ENCODE results near the gene SLC38A9. TPM values are rescaled to one million over a fixed set of nuclear protein-coding genes. Genes with fewer than 3 reads are reported as not detected.

SLC38A9 gene
- total RNA-seq, 2 donors from 2014 or later = 15.8 to 25.9 TPM

GRCh38 chr5:55594671-55595070, 117.5 kb downstream of the SLC38A9 start:
- H3K4me3 Mint-ChIP-seq = no peak overlapping the region
- no peaks in the 10 kb centered on the region for H3K27me3 Mint-ChIP-seq (ENCODE audit: low read depth)
- DNase-seq (no peak), ATAC-seq (replicated peaks in 1 of 2) (no peak)
- no peak overlapping the region for H3K27ac Mint-ChIP-seq
- peaks cover 38% of the 10 kb centered on the region for H3K4me1 Mint-ChIP-seq (ENCODE audit: low read depth)
- peaks cover 0 to 4% of the 10 kb centered on the region in 2 donors for H3K9me3 Mint-ChIP-seq
- no peaks in the 10 kb centered on the region for H3K36me3 Mint-ChIP-seq (ENCODE audit: insufficient read depth in 2 of 2)

- no peaks in the 10 kb centered on the region for H3K27me3 Mint-ChIP-seq (ENCODE audit: low read depth)
- H3K36me3 Mint-ChIP-seq (ENCODE audit: insufficient read depth in 2 of 2) = no peaks in the 10 kb centered on the region
- no peak for DNase-seq
- peaks cover 0 to 4% of the 10 kb centered on the region in 2 donors for H3K9me3 Mint-ChIP-seq
- H3K27ac Mint-ChIP-seq = no peak overlapping the region
- peaks cover 36% of the 10 kb centered on the region for H3K4me1 Mint-ChIP-seq (ENCODE audit: low read depth)
- ATAC-seq (replicated peaks in 1 of 2) = no peak
- no peak overlapping the region for H3K4me3 Mint-ChIP-seq
Measured at GRCh38 chr5:55593115-55593472, 119.0 kb downstream of the SLC38A9 start.

- H3K9me3 Mint-ChIP-seq = peaks cover 0 to 4% of the 10 kb centered on the region in 2 donors
- H3K27me3 Mint-ChIP-seq (ENCODE audit: low read depth) = no peaks in the 10 kb centered on the region
- no peak overlapping the region for H3K27ac Mint-ChIP-seq
- ATAC-seq (replicated peaks in 1 of 2) (no peak), DNase-seq (no peak)
- no peak overlapping the region for H3K4me3 Mint-ChIP-seq
- H3K36me3 Mint-ChIP-seq (ENCODE audit: insufficient read depth in 2 of 2) = no peaks in the 10 kb centered on the region
- H3K4me1 Mint-ChIP-seq (ENCODE audit: low read depth) = peaks cover 36% of the 10 kb centered on the region
Measured at GRCh38 chr5:55592388-55593114, 119.6 kb downstream of the SLC38A9 start.

GRCh38 chr5:55591686-55592085, 120.4 kb downstream of the SLC38A9 start:
- peaks cover 36% of the 10 kb centered on the region for H3K4me1 Mint-ChIP-seq (ENCODE audit: low read depth)
- no peak overlapping the region for H3K27ac Mint-ChIP-seq
- DNase-seq = no peak
- ATAC-seq (replicated peaks in 1 of 2) = no peak
- H3K9me3 Mint-ChIP-seq = peaks cover 0 to 4% of the 10 kb centered on the region in 2 donors
- peak overlapping the region; percentile 7 to 9 for H3K4me3 Mint-ChIP-seq
- no peaks in the 10 kb centered on the region for H3K36me3 Mint-ChIP-seq (ENCODE audit: insufficient read depth in 2 of 2)
- no peaks in the 10 kb centered on the region for H3K27me3 Mint-ChIP-seq (ENCODE audit: low read depth)

GRCh38 chr5:55585206-55585610, 126.9 kb downstream of the SLC38A9 start:
- H3K4me3 Mint-ChIP-seq = no peak overlapping the region
- ATAC-seq (replicated peaks in 1 of 2) (no peak), DNase-seq (no peak)
- no peaks in the 10 kb centered on the region for H3K36me3 Mint-ChIP-seq (ENCODE audit: insufficient read depth in 2 of 2)
- no peaks in the 10 kb centered on the region for H3K9me3 Mint-ChIP-seq
- peaks cover 29% of the 10 kb centered on the region for H3K4me1 Mint-ChIP-seq (ENCODE audit: low read depth)
- H3K27me3 Mint-ChIP-seq (ENCODE audit: low read depth) = no peaks in the 10 kb centered on the region
- H3K27ac Mint-ChIP-seq = no peak overlapping the region

GRCh38 chr5:55584398-55585205, 127.5 kb downstream of the SLC38A9 start:
- Mint-ChIP-seq H3K4me3 (no peak overlapping the region), H3K4me1 (ENCODE audit: low read depth) (peaks cover 25% of the 10 kb centered on the region), H3K36me3 (ENCODE audit: insufficient read depth in 2 of 2) (no peaks in the 10 kb centered on the region), H3K9me3 (no peaks in the 10 kb centered on the region), H3K27ac (no peak overlapping the region), H3K27me3 (ENCODE audit: low read depth) (no peaks in the 10 kb centered on the region)
- ATAC-seq (replicated peaks in 1 of 2) (no peak), DNase-seq (no peak)

GRCh38 chr5:55583578-55583977, 128.5 kb downstream of the SLC38A9 start:
- Mint-ChIP-seq H3K9me3 (no peaks in the 10 kb centered on the region), H3K27me3 (ENCODE audit: low read depth) (no peaks in the 10 kb centered on the region), H3K4me3 (no peak overlapping the region), H3K4me1 (ENCODE audit: low read depth) (peaks cover 30% of the 10 kb centered on the region), H3K36me3 (ENCODE audit: insufficient read depth in 2 of 2) (peaks cover 0 to 1% of the 10 kb centered on the region in 2 donors), H3K27ac (no peak overlapping the region)
- DNase-seq (no peak), ATAC-seq (replicated peaks in 1 of 2) (no peak)

- Mint-ChIP-seq H3K4me3 (peak overlapping the region; percentile 47 to 48), H3K9me3 (no peaks in the 10 kb centered on the region), H3K27ac (no peak overlapping the region), H3K27me3 (ENCODE audit: low read depth) (no peaks in the 10 kb centered on the region), H3K4me1 (ENCODE audit: low read depth) (peaks cover 40% of the 10 kb centered on the region), H3K36me3 (ENCODE audit: insufficient read depth in 2 of 2) (peaks cover 0 to 1% of the 10 kb centered on the region in 2 donors)
- ATAC-seq (replicated peaks in 1 of 2) = peak in 1 of 2 donors; percentile 48
- DNase-seq = no peak
Measured at GRCh38 chr5:55582256-55582655, 129.9 kb downstream of the SLC38A9 start.

GRCh38 chr5:55580042-55580441, 132.1 kb downstream of the SLC38A9 start:
- DNase-seq (no peak), ATAC-seq (replicated peaks in 1 of 2) (no peak)
- Mint-ChIP-seq H3K27me3 (ENCODE audit: low read depth) (no peaks in the 10 kb centered on the region), H3K27ac (no peak overlapping the region), H3K4me3 (no peak overlapping the region), H3K4me1 (ENCODE audit: low read depth) (peaks cover 52% of the 10 kb centered on the region), H3K9me3 (no peaks in the 10 kb centered on the region), H3K36me3 (ENCODE audit: insufficient read depth in 2 of 2) (peaks cover 0 to 1% of the 10 kb centered on the region in 2 donors)

- peaks cover 0 to 1% of the 10 kb centered on the region in 2 donors for H3K36me3 Mint-ChIP-seq (ENCODE audit: insufficient read depth in 2 of 2)
- peaks cover 50% of the 10 kb centered on the region for H3K4me1 Mint-ChIP-seq (ENCODE audit: low read depth)
- H3K27me3 Mint-ChIP-seq (ENCODE audit: low read depth) = no peaks in the 10 kb centered on the region
- no peaks in the 10 kb centered on the region for H3K9me3 Mint-ChIP-seq
- DNase-seq = no peak
- no peak for ATAC-seq (replicated peaks in 1 of 2)
- no peak overlapping the region for H3K27ac Mint-ChIP-seq
- H3K4me3 Mint-ChIP-seq = no peak overlapping the region
Measured at GRCh38 chr5:55578771-55579170, 133.4 kb downstream of the SLC38A9 start.

- no peak for DNase-seq
- Mint-ChIP-seq H3K4me1 (ENCODE audit: low read depth) (peaks cover 38% of the 10 kb centered on the region), H3K9me3 (no peaks in the 10 kb centered on the region), H3K36me3 (ENCODE audit: insufficient read depth in 2 of 2) (peaks cover 0 to 1% of the 10 kb centered on the region in 2 donors), H3K27ac (no peak overlapping the region), H3K4me3 (no peak overlapping the region), H3K27me3 (ENCODE audit: low read depth) (no peaks in the 10 kb centered on the region)
- no peak for ATAC-seq (replicated peaks in 1 of 2)
Measured at GRCh38 chr5:55577353-55578060, 134.6 kb downstream of the SLC38A9 start.

GRCh38 chr5:55576661-55577060, 135.5 kb downstream of the SLC38A9 start:
- Mint-ChIP-seq H3K4me3 (peak overlapping the region in 1 of 2 donors; percentile 16), H3K27ac (no peak overlapping the region)
- no peak for DNase-seq

More at GRCh38 chr5:55576661-55577060, 135.5 kb downstream of the SLC38A9 start:
- Mint-ChIP-seq H3K36me3 (ENCODE audit: insufficient read depth in 2 of 2) (peaks cover 0 to 1% of the 10 kb centered on the region in 2 donors), H3K4me1 (ENCODE audit: low read depth) (peaks cover 31% of the 10 kb centered on the region), H3K27me3 (ENCODE audit: low read depth) (no peaks in the 10 kb centered on the region), H3K9me3 (no peaks in the 10 kb centered on the region)
- ATAC-seq (replicated peaks in 1 of 2) = no peak

Data from activated T-cell treated with anti-CD3 and anti-CD28 coated beads, Interleukin-2, amount 50 U/mL, for 72 hours (primary cell).